ENCODE measurements around the gene PLEKHG7. TPM values are rescaled to one million over a fixed set of nuclear protein-coding genes. Genes with fewer than 3 reads are reported as not detected.
"Not testable (repeated sequence)": the region's sequence is repeated elsewhere in the genome, so short reads cannot be mapped to it uniquely, and the experiment has no call there.

PLEKHG7 gene
- total and polyA plus RNA-seq, 12 donors: 0.04 TPM; not detected in 11

GRCh38 chr12:92657770-92658169 is 45.0 kb upstream of the PLEKHG7 start:
- Histone ChIP-seq H3K4me1 (peaks cover 0 to 5% (median 0%) of the 10 kb centered on the region in 9 donors), H3K4me3 (no peak overlapping the region), H3K27me3 (no peaks in the 10 kb centered on the region), H3K27ac (no peak overlapping the region), H3K36me3 (no peaks in the 10 kb centered on the region), H3K9me3 (no peaks in the 10 kb centered on the region)
- ATAC-seq (no peak), DNase-seq (no peak)
- TF ChIP-seq CTCF (IDR thresholded peaks at IDR 0.05): no peak
- 96% methylated on average over 4 of the region's 4 CpGs for WGBS, 2 donors
- intact Hi-C loops (cut with DNase I): no loop called here

GRCh38 chr12:92658611-92659010 is 44.2 kb upstream of the PLEKHG7 start:
- Histone ChIP-seq H3K27me3 (no peaks in the 10 kb centered on the region), H3K4me1 (peaks cover 0 to 5% (median 0%) of the 10 kb centered on the region in 9 donors), H3K27ac (no peak overlapping the region), H3K36me3 (no peaks in the 10 kb centered on the region), H3K4me3 (no peak overlapping the region), H3K9me3 (no peaks in the 10 kb centered on the region)
- no peak for DNase-seq
- intact Hi-C loops (cut with DNase I): no loop called here
- no peak for ATAC-seq
- TF ChIP-seq CTCF (IDR thresholded peaks at IDR 0.05): no peak
- 98 to 100% methylated on average over 2 of the region's 2 CpGs for WGBS, 2 donors

- H3K27me3 ChIP-seq: no peaks in the 10 kb centered on the region
- no peak overlapping the region for H3K27ac ChIP-seq
- no peaks in the 10 kb centered on the region for H3K9me3 ChIP-seq
- TF ChIP-seq CTCF (IDR thresholded peaks at IDR 0.05): no peak
- H3K4me3 ChIP-seq: no peak overlapping the region
- no peaks in the 10 kb centered on the region for H3K36me3 ChIP-seq
- ATAC-seq (peak in 1 of 8 donors; percentile 37), DNase-seq (no peak)
- intact Hi-C loops (cut with DNase I): no loop called here
- WGBS, 2 donors: 68 to 78% methylated on average over 6 of the region's 6 CpGs
- no peaks in the 10 kb centered on the region for H3K4me1 ChIP-seq
Measured at GRCh38 chr12:92661269-92661668, 41.5 kb upstream of the PLEKHG7 start.

GRCh38 chr12:92665496-92665895 is 37.3 kb upstream of the PLEKHG7 start:
- H3K27me3 ChIP-seq: no peaks in the 10 kb centered on the region
- WGBS, 2 donors: 98% methylated on average over 2 of the region's 2 CpGs
- TF ChIP-seq CTCF (IDR thresholded peaks at IDR 0.05): no peak
- no peak overlapping the region for H3K27ac ChIP-seq
- H3K4me1 ChIP-seq: no peaks in the 10 kb centered on the region
- no peak for DNase-seq
- intact Hi-C loops (cut with DNase I): no loop called here
- no peak overlapping the region for H3K4me3 ChIP-seq
- H3K9me3 ChIP-seq: no peaks in the 10 kb centered on the region
- ATAC-seq: no peak
- H3K36me3 ChIP-seq: no peaks in the 10 kb centered on the region

- no peaks in the 10 kb centered on the region for H3K9me3 ChIP-seq
- no peak for ATAC-seq
- H3K4me1 ChIP-seq: peaks cover 0 to 7% (median 0%) of the 10 kb centered on the region in 9 donors
- H3K4me3 ChIP-seq: no peak overlapping the region
- no peak overlapping the region for H3K27ac ChIP-seq
- DNase-seq: no peak
- no peaks in the 10 kb centered on the region for H3K36me3 ChIP-seq
- TF ChIP-seq CTCF (IDR thresholded peaks at IDR 0.05): no peak
- H3K27me3 ChIP-seq: no peaks in the 10 kb centered on the region
- intact Hi-C loops (cut with DNase I): no loop called here
Measured at GRCh38 chr12:92668739-92669138, 34.0 kb upstream of the PLEKHG7 start.

- H3K9me3 ChIP-seq; intact Hi-C loops (cut with DNase I); H3K4me3 ChIP-seq; H3K27ac ChIP-seq; ATAC-seq; H3K4me1 ChIP-seq; H3K36me3 ChIP-seq; DNase-seq; H3K27me3 ChIP-seq: not testable (repeated sequence)
- WGBS, 2 donors: 96 to 98% methylated on average over 11 of the region's 11 CpGs
Measured at GRCh38 chr12:92671524-92671923, 31.3 kb upstream of the PLEKHG7 start.
